Astrocyte of the cerebellum (primary cell): Measurements from ENCODE around the gene TARBP2.

ENCODE experiments used
- DNase-seq: peaks from one replicate; pipeline ENCODE4 v3.0.0-alpha.2; 2011; ENCODE audit warnings: low read depth
- H3K4me3 ChIP-seq: 2 replicates; pipeline ENCODE4 v1.5.1; 2011; ENCODE audit warnings: mild to moderate bottlenecking, low read depth, low read length, moderate library complexity
- in situ Hi-C: cut with HindIII; loops from 2 replicates; pipeline ENCODE4 v1.10.0; 2017; ENCODE audit warnings: low sequenced_read_pairs
- TF ChIP-seq, protein P1 (sequence below): IDR thresholded peaks from 2 replicates; pipeline ENCODE4 v1.5.1; 2012; ENCODE audit warnings: low read length, low read depth, moderate library complexity, mild to moderate bottlenecking; ENCODE audit errors: missing control alignments

The TARBP2 gene

DNA sequence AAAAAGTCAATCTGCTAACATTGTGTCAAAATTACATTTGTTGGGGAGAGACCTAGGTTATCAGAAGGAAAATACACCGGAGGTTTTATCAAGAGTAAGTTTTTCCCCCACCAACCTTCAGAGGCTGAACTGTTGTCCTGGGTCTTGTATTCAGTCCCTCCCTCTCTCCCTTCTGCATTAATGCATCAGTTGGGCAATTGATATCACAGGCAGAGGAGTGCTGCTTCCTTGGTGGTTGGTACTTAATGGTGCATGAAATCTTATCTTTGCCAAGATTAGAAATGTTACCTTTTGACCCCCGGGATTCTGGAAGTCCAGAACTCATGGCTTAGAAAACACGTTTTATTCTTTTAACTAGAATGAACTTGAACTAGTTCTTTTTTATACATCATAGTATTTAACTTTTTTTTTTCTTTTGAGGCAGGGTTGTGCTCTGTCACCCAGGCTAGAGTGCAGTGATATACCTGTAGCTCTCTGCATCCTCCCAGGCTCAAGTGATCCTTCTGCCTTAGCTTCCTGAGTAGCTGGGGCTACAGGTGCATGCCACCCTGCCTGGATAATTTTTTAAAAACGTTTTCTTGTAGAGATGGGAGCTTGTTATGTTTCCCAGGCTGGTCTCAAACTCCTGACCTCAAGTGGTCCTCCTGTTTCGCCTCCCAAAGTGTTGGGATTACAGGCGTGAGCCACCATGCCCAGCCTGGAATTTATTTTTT lies 44.3 kb upstream of the TARBP2 start:
- no peak for DNase-seq
- H3K4me3 ChIP-seq: no peak overlapping the region
- TF ChIP-seq, protein P1, sequence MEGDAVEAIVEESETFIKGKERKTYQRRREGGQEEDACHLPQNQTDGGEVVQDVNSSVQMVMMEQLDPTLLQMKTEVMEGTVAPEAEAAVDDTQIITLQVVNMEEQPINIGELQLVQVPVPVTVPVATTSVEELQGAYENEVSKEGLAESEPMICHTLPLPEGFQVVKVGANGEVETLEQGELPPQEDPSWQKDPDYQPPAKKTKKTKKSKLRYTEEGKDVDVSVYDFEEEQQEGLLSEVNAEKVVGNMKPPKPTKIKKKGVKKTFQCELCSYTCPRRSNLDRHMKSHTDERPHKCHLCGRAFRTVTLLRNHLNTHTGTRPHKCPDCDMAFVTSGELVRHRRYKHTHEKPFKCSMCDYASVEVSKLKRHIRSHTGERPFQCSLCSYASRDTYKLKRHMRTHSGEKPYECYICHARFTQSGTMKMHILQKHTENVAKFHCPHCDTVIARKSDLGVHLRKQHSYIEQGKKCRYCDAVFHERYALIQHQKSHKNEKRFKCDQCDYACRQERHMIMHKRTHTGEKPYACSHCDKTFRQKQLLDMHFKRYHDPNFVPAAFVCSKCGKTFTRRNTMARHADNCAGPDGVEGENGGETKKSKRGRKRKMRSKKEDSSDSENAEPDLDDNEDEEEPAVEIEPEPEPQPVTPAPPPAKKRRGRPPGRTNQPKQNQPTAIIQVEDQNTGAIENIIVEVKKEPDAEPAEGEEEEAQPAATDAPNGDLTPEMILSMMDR: no peak
- in situ Hi-C loops: no loop called here

DNA sequence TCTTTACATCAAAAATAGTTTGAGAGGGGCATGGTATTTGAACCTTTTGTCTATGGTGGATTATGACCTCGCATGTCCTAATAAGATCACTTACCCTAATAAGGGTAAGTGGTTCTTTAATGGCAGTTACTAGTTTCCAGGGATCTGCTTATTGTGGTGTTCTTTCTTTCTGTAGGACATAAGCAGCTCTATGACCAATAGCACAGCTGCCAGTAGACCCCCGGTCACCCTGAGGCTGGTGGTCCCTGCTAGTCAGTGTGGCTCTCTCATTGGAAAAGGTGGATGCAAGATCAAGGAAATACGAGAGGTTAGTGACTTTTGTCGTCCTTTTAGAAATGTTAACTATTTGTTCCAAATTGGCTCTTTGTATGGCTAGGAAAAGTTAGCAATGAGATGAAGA lies 42.0 kb upstream of the TARBP2 start:
- in situ Hi-C loops: no loop called here
- no peak overlapping the region for H3K4me3 ChIP-seq
- TF ChIP-seq, protein P1: no peak
- no peak for DNase-seq

DNA sequence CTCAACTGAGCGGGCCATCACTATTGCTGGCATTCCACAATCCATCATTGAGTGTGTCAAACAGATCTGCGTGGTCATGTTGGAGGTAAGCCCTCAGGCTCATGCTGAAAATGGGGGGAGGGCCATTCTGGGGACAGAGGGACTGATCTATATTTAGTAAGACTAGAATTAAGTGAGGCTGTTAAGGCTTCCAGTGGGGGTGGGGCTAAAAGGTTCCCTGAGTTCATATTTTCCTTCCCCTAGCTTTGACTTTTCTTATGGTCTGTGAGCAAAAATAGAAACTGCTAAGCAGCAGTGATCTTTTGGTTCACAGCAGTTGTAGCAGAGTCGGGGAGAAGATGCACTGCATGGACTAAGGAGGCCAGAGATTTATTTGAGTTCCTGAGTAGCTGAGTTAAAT lies 40.0 kb upstream of the TARBP2 start:
- TF ChIP-seq, protein P1: no peak
- H3K4me3 ChIP-seq: no peak overlapping the region
- no peak for DNase-seq
- in situ Hi-C loops: no loop called here

DNA sequence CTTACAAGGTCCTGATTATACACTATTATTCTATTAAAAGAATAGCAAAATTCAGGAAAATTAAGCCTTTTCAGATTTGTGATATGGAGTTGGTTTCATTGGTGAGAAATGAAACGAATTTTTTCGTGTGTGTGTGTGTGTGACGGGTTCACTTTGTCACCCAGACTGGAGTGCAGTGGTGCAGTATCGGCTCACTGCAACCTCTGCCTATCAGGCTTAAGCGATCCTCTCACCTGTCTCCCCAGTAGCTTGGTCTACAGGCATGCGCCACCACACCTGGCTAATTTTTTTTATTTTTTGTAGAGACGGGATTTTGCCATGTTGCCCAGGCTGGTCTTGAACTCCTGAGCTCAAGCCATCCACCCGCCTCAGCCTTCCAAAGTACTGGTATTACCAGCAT lies 39.5 kb upstream of the TARBP2 start:
- TF ChIP-seq, protein P1: no peak
- in situ Hi-C loops: no loop called here
- no peak overlapping the region for H3K4me3 ChIP-seq
- no peak for DNase-seq

DNA sequence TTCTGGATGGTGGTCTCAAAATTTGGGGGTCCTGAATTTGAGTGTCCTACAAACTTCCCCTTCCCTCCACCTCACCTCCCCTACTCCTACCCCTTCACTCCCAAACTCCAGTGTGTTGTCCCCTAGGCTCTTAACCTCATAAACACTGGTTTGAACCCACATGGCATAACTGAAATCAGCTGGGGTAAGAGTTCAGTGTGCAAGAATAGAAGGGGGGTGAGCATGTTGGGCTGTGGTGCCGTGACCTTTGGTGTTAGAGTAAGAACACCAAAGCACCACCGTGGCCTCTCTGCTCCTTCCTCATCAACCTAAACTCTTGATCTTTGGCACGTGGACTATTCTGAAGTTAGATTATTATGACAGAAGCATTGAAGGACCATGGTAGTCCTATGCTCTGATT lies 38.1 kb upstream of the TARBP2 start:
- no peak overlapping the region for H3K4me3 ChIP-seq
- in situ Hi-C loops: no loop called here
- TF ChIP-seq, protein P1: no peak
- no peak for DNase-seq

DNA sequence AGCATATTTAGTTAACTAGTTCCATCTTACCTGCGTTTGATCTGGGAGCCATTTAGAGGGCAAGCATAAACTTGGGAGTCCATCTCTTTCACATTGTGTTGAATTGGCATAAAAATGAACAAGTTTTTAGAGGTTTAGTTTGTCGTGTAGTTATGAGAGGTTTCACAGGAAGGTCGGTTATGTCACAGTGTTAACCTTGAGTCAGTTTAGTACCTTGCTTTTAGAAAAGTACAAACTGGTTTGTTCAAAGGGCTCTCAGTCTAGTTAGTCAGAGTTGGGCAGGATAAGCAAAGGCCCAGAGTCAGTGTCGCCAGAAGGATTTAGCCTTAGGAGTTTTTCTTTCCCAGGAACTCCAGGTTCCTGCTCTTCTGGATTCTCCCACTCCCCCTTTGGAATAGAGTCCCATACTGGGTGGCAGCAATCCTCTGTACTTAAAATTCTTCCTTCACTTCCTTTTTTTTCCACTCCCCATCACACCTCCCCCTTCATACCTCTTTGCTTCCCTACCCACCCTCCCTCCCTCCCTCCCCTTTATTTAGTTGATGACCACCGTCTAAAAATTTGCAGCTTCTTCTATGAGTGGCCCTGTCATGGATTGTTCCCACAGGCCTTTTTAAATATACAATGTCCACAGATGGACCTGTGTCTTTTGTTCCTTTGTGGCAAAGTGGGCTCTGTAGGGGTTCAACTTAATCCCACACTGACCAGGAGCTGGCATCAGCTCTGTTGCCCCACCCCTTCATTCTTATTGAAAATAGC lies 37.1 kb upstream of the TARBP2 start:
- in situ Hi-C loops: no loop called here
- TF ChIP-seq, protein P1: no peak
- no peak overlapping the region for H3K4me3 ChIP-seq
- no peak for DNase-seq
